ENCODE data around the gene VAMP3.

DNA sequence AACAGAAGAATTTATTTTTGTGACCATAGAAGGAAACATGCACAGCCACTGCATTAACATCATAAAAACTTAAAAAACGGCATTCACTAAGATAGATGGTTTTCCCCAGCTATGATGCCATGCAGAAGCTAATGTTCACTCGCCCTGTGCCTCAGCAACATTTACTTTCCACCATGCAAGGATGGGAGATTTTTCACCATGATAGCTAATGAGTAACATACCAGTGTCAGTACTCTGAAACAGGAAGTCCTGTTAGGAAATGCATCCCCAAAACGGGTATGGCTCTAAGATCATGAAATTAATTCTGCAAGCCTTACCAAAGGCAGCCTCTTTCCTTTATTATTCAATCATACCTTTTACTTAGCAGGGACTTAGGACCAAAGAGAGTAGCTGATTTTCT, 17.5 kb upstream of the VAMP3 start:
- TF ChIP-seq SIN3A (IDR thresholded peaks at IDR 0.05; ENCODE audit: borderline replicate concordance, insufficient read depth, low read length) = no peak
- no peak for TF ChIP-seq REST (IDR thresholded peaks at IDR 0.05; ENCODE audit: insufficient read depth in 1 of 2, low read depth in 2 of 2, low read length in 2 of 2)
- no peak for TF ChIP-seq POLR2AphosphoS5 (IDR thresholded peaks at IDR 0.05; ENCODE audit: low read depth, low read length)
